IMR-90 (cell line): ENCODE data around the gene CLASP1. TPM values are rescaled to one million over a fixed set of nuclear protein-coding genes. Genes with fewer than 3 reads are reported as not detected.

Experiments
- ATAC-seq: fragments of 200-7000 bp; cut with Tn5 transposase; 2 replicates; pipeline ENCODE4 v1.9.1; 2020; ENCODE audit warnings: low read depth, mild to moderate bottlenecking, moderate library complexity
- BruUV-seq: library from RNA; stranded (reverse); fragments of 400-500 nt; replicated peaks from 2 replicates; lab custom pipeline; 2021; lab: Mats Ljungman, UMichigan
- CTCF ChIA-PET: fragments of 300-600 bp; formaldehyde crosslinking; extraction: SDS; loops from one replicate; lab custom pipeline; 2021; ENCODE audit warnings: antibody characterized with exemption; lab: Yijun Ruan, JAX
- POLR2A ChIA-PET: fragments of 300-600 bp; sonication (Branson Sonifier 250); formaldehyde crosslinking; loops from one replicate; lab custom pipeline; 2022; ENCODE audit warnings: antibody characterized with exemption; ENCODE audit not compliant: unreplicated experiment; lab: Charles Lee
- DNase-seq: peaks from one replicate; pipeline ENCODE4 v3.0.0; 2013
- H2AFZ ChIP-seq: replicated peaks from 2 replicates; pipeline ENCODE3; 2013; ENCODE audit warnings: low read length, mild to moderate bottlenecking; ENCODE audit not compliant: poor library complexity
- H2AK5ac ChIP-seq: 2 replicates; pipeline ENCODE4 v1.6.1; 2013; ENCODE audit warnings: low read depth, low read length, inconsistent platforms
- H2AK9ac ChIP-seq: replicated peaks from 2 replicates; pipeline ENCODE3; 2013; ENCODE audit warnings: mild to moderate bottlenecking, low read depth, low read length, moderate library complexity; ENCODE audit not compliant: poor library complexity
- H2BK120ac ChIP-seq: 2 replicates; pipeline ENCODE4 v1.6.1; 2013; ENCODE audit warnings: low read depth, low read length, inconsistent platforms
- H2BK15ac ChIP-seq: 3 replicates; pipeline ENCODE4 v1.6.1; 2013; ENCODE audit warnings: low read depth, low read length, inconsistent platforms
- H2BK20ac ChIP-seq: 2 replicates; pipeline ENCODE4 v1.6.1; 2013; ENCODE audit warnings: low read depth, mild to moderate bottlenecking, inconsistent platforms, low read length, moderate library complexity
- H2BK5ac ChIP-seq: 2 replicates; pipeline ENCODE4 v1.6.1; 2013; ENCODE audit warnings: mild to moderate bottlenecking, low read depth, low read length, inconsistent platforms; ENCODE audit not compliant: poor library complexity, severe bottlenecking
- H3K14ac ChIP-seq: replicated peaks from 2 replicates; pipeline ENCODE4 v1.6.1; 2013; ENCODE audit warnings: low read depth, low read length, inconsistent platforms
- H3K18ac ChIP-seq: 2 replicates; pipeline ENCODE4 v1.6.1; 2013; ENCODE audit warnings: low read depth, low read length, control low read depth
- H3K23ac ChIP-seq: 2 replicates; pipeline ENCODE4 v1.6.1; 2013; ENCODE audit warnings: low read depth, low read length, inconsistent platforms
- H3K27ac ChIP-seq: 2 replicates; pipeline ENCODE4 v1.5.1; 2013; ENCODE audit warnings: mild to moderate bottlenecking, control low read depth, low read length; ENCODE audit not compliant: insufficient read depth
- H3K27me3 ChIP-seq: 2 replicates; pipeline ENCODE4 v1.6.1; 2013; ENCODE audit warnings: low read length; ENCODE audit not compliant: control insufficient read depth, insufficient read depth
- H3K36me3 ChIP-seq: 2 replicates; pipeline ENCODE4 v1.6.1; 2013; ENCODE audit warnings: low read length, mixed read lengths; ENCODE audit not compliant: control insufficient read depth, insufficient read depth
- H3K4ac ChIP-seq: 2 replicates; pipeline ENCODE4 v1.6.1; 2013; ENCODE audit warnings: low read depth, low read length, inconsistent platforms
- H3K4me1 ChIP-seq: 2 replicates; pipeline ENCODE4 v1.6.1; 2013; ENCODE audit warnings: low read length, mixed read lengths; ENCODE audit not compliant: control insufficient read depth, insufficient read depth
- H3K4me2 ChIP-seq: 2 replicates; pipeline ENCODE4 v1.6.1; 2013; ENCODE audit warnings: low read depth, mild to moderate bottlenecking, control low read depth, low read length, moderate library complexity
- H3K4me3 ChIP-seq: 2 replicates; pipeline ENCODE4 v1.5.1; 2013; ENCODE audit warnings: low read depth, mild to moderate bottlenecking, control low read depth, low read length, moderate library complexity; ENCODE audit not compliant: insufficient read depth
- H3K56ac ChIP-seq: 2 replicates; pipeline ENCODE4 v1.6.1; 2013; ENCODE audit warnings: low read length, inconsistent platforms; ENCODE audit not compliant: insufficient read depth; ENCODE audit errors: extremely low read depth
- H3K79me1 ChIP-seq, 2 experiments: 2 replicates each; pipeline ENCODE4 v1.6.1; 2013; ENCODE audit warnings: low read length in 2 of 2, inconsistent platforms in 1 of 2, low read depth in 1 of 2
- H3K9ac ChIP-seq: 2 replicates; pipeline ENCODE4 v1.6.1; 2013; ENCODE audit warnings: low read depth, low read length, control low read depth
- H3K9me1 ChIP-seq: 2 replicates; pipeline ENCODE4 v1.6.1; 2013; ENCODE audit warnings: low read length, inconsistent platforms; ENCODE audit not compliant: insufficient read depth
- H3K9me3 ChIP-seq: 2 replicates; pipeline ENCODE4 v1.6.1; 2013; ENCODE audit warnings: low read length; ENCODE audit not compliant: control insufficient read depth, insufficient read depth
- H4K20me1 ChIP-seq: 2 replicates; pipeline ENCODE4 v1.6.1; 2013; ENCODE audit warnings: low read length, inconsistent platforms; ENCODE audit not compliant: insufficient read depth
- H4K5ac ChIP-seq: 2 replicates; pipeline ENCODE4 v1.6.1; 2013; ENCODE audit warnings: mild to moderate bottlenecking, low read depth, low read length, control low read depth
- H4K8ac ChIP-seq, 2 experiments: 2 replicates each; pipeline ENCODE4 v1.6.1; 2013; ENCODE audit warnings: low read depth in 2 of 2, low read length in 2 of 2, control low read depth in 1 of 2, inconsistent platforms in 1 of 2
- H4K91ac ChIP-seq: 2 replicates; pipeline ENCODE4 v1.6.1; 2013; ENCODE audit warnings: low read depth, low read length, inconsistent platforms; ENCODE audit not compliant: insufficient read depth
- BHLHE40 ChIP-seq: fragments of 150-350 bp; IDR thresholded peaks from 2 replicates; pipeline ENCODE4 v1.6.1; 2016; ENCODE audit warnings: mild to moderate bottlenecking, low read depth, low read length
- CEBPB ChIP-seq: IDR thresholded peaks from 2 replicates; pipeline ENCODE4 v1.6.1; 2012; ENCODE audit warnings: low read depth, low read length, improper control_type of control experiment
- CHD1 ChIP-seq: IDR thresholded peaks from 2 replicates; pipeline ENCODE4 v1.6.1; 2012; ENCODE audit warnings: low read depth, low read length, improper control_type of control experiment
- FOS ChIP-seq: fragments of 150-350 bp; IDR thresholded peaks from 2 replicates; pipeline ENCODE4 v1.6.1; 2016; ENCODE audit warnings: low read depth, low read length
- MAFK ChIP-seq: IDR thresholded peaks from 2 replicates; pipeline ENCODE4 v1.6.1; 2012; ENCODE audit warnings: low read depth, low read length, improper control_type of control experiment
- MAZ ChIP-seq: IDR thresholded peaks from 2 replicates; pipeline ENCODE4 v1.6.1; 2012; ENCODE audit warnings: low read depth, mild to moderate bottlenecking, low read length, improper control_type of control experiment, moderate library complexity, borderline replicate concordance
- MXI1 ChIP-seq: IDR thresholded peaks from 2 replicates; pipeline ENCODE4 v1.6.1; 2012; ENCODE audit warnings: low read depth, mild to moderate bottlenecking, low read length, moderate library complexity, borderline replicate concordance
- NFE2L2 ChIP-seq: fragments of 150-350 bp; IDR thresholded peaks from 2 replicates; pipeline ENCODE4 v1.6.1; 2016; ENCODE audit warnings: low read depth, mild to moderate bottlenecking, low read length
- POLR2A ChIP-seq: IDR thresholded peaks from 2 replicates; pipeline ENCODE4 v1.6.1; 2012; ENCODE audit warnings: mild to moderate bottlenecking, low read depth, low read length
- RAD21 ChIP-seq: IDR thresholded peaks from 2 replicates; pipeline ENCODE4 v1.6.1; 2012; ENCODE audit warnings: low read length, improper control_type of control experiment
- RCOR1 ChIP-seq: IDR thresholded peaks from 2 replicates; pipeline ENCODE4 v1.6.1; 2012; ENCODE audit warnings: mild to moderate bottlenecking, low read length, improper control_type of control experiment; ENCODE audit not compliant: insufficient replicate concordance
- RFX5 ChIP-seq: IDR thresholded peaks from 2 replicates; pipeline ENCODE4 v1.8.0; 2012; ENCODE audit warnings: low read depth, mild to moderate bottlenecking, low read length, moderate library complexity
- SMC3 ChIP-seq: fragments of 150-350 bp; IDR thresholded peaks from 2 replicates; pipeline ENCODE4 v1.6.1; 2016; ENCODE audit warnings: low read depth, mild to moderate bottlenecking, antibody characterized with exemption, low read length, moderate library complexity
- WGBS, 2 experiments: methylation state at CpG; one replicate each; pipeline versions ENCODE4 v1.1.5 to v1.1.7; 2013; ENCODE audit warnings: missing lambda C conversion rate in 2 of 2; ENCODE audit not compliant: insufficient read length in 1 of 2; ENCODE audit errors: extremely low coverage in 2 of 2; 5-methylcytosine and 5-hydroxymethylcytosine counted together
- dilution Hi-C: fragments of 300-500 bp; cut with HindIII; formaldehyde crosslinking; loops from one replicate; pipeline ENCODE4 v1.14.3; 2018; ENCODE audit warnings: low sequenced_read_pairs; ENCODE audit not compliant: unreplicated experiment
- in situ Hi-C: fragments of 300-500 bp; cut with MboI; formaldehyde crosslinking; loops from 3 replicates; pipeline ENCODE4 v1.14.3; 2019; ENCODE audit warnings: low sequenced_read_pairs, inconsistent platforms, mixed read lengths
- intact Hi-C: fragments of 100-400 bp; cut with micrococcal nuclease; formaldehyde crosslinking; loops from 2 replicates; pipeline ENCODE4 v1.10.0; 2022
- polyA plus RNA-seq, 3 experiments: library from polyadenylated mRNA; depleted of rRNA; stranded (reverse); fragments of >200 nt; gene quantifications; 2 replicates each; pipeline ENCODE4 v1.2.3, GENCODE V29; 2012; ENCODE audit warnings: low replicate concordance in 1 of 3
- total RNA-seq: library from RNA; depleted of rRNA; stranded (reverse); fragments of >200 nt; gene quantifications from 2 replicates; pipeline ENCODE4 v1.2.3, GENCODE V29; 2012
- TF ChIP-seq, protein P1 (sequence below): fragments of 150-350 bp; IDR thresholded peaks from 2 replicates; pipeline ENCODE4 v1.6.1; 2017; ENCODE audit warnings: mild to moderate bottlenecking, antibody characterized with exemption, low read length, low read depth
- TF ChIP-seq, protein P2 (sequence below): conservative IDR thresholded peaks from 2 replicates; pipeline ENCODE4 v1.5.1; 2012; ENCODE audit warnings: mild to moderate bottlenecking, low read depth, low read length, improper control_type of control experiment
- TF ChIP-seq, protein P3 (sequence below): fragments of 150-350 bp; IDR thresholded peaks from 2 replicates; pipeline ENCODE4 v1.6.1; 2016; ENCODE audit warnings: low read depth, mild to moderate bottlenecking, low read length, moderate library complexity, borderline replicate concordance

Gene CLASP1
- total and polyA plus RNA-seq, 2 of the 4 experiments (the other 2 are of a cell fraction), result 12.3 to 33.7 TPM

DNA sequence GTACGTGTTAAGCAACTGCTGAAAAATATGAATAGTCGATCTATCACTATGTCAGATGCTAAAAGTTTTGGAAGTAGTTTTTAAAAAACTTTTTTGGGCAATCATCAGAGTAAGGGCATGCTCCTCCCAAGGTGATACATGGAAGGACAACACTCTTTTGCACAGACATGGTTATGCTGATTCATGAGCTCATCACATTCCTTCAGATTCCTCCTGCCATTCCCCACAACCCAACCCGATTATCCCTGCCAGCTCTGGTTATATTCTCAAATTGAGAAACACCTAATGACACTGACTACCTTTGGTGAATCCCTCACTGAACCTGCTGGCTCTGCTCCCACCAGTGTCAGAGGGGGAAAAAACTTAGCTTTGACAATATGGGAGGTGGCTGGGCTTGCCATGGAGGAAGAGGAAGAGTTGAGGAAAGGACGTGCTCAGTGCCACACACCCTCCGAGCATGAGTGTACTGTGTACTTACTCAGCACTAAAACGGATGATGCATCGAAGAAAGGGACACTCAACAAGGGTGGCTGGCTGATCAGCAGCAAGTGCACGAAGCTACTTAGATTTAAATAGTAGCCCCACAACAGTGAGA, 202.5 kb downstream of the CLASP1 start:
- Histone ChIP-seq H2BK120ac (no peak overlapping the region), H3K9ac (no peak overlapping the region), H2AK9ac (no peak overlapping the region), H4K8ac (no peak overlapping the region), H3K79me1 (peaks cover 3 to 12% of the 10 kb centered on the region in 2 experiments; a peak in 1 of 4 replicates), H3K4me3 (no peak overlapping the region), H3K4ac (no peak overlapping the region; the same call in 1 of the 2 replicates), H3K4me2 (no peak overlapping the region), H3K27me3 (no peaks in the 10 kb centered on the region), H3K9me3 (no peaks in the 10 kb centered on the region), H4K20me1 (peaks cover 4% of the 10 kb centered on the region; the same call in 1 of the 2 replicates), H2AFZ (no peak overlapping the region), H2AK5ac (no peak overlapping the region), H2BK15ac (no peak overlapping the region), H4K91ac (no peak overlapping the region), H2BK20ac (no peak overlapping the region), H3K14ac (no peak overlapping the region), H2BK5ac (no peak overlapping the region), H3K9me1 (peaks cover 13% of the 10 kb centered on the region), H3K4me1 (peaks cover 2% of the 10 kb centered on the region; the same call in 1 of the 2 replicates), H4K5ac (no peak overlapping the region), H3K27ac (no peak overlapping the region), H3K23ac (no peak overlapping the region), H3K18ac (no peak overlapping the region), H3K36me3 (peaks cover 26% of the 10 kb centered on the region), H3K56ac (no peak overlapping the region)
- dilution Hi-C loops (no loop called here), intact Hi-C loops (no loop called here), in situ Hi-C loops (no loop called here)
- BruUV-seq, result no TSS peak
- TF ChIP-seq RCOR1, result no peak
- no peak for TF ChIP-seq MXI1
- no peak for TF ChIP-seq NFE2L2
- no peak for TF ChIP-seq POLR2A
- no peak for TF ChIP-seq MAFK
- TF ChIP-seq, protein P1, sequence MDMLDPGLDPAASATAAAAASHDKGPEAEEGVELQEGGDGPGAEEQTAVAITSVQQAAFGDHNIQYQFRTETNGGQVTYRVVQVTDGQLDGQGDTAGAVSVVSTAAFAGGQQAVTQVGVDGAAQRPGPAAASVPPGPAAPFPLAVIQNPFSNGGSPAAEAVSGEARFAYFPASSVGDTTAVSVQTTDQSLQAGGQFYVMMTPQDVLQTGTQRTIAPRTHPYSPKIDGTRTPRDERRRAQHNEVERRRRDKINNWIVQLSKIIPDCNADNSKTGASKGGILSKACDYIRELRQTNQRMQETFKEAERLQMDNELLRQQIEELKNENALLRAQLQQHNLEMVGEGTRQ, result no peak
- no peak for TF ChIP-seq FOS
- no peak for TF ChIP-seq RAD21
- TF ChIP-seq CHD1, result no peak
- TF ChIP-seq BHLHE40, result no peak
- TF ChIP-seq SMC3, result no peak
- no peak for TF ChIP-seq CEBPB
- TF ChIP-seq, protein P2, sequence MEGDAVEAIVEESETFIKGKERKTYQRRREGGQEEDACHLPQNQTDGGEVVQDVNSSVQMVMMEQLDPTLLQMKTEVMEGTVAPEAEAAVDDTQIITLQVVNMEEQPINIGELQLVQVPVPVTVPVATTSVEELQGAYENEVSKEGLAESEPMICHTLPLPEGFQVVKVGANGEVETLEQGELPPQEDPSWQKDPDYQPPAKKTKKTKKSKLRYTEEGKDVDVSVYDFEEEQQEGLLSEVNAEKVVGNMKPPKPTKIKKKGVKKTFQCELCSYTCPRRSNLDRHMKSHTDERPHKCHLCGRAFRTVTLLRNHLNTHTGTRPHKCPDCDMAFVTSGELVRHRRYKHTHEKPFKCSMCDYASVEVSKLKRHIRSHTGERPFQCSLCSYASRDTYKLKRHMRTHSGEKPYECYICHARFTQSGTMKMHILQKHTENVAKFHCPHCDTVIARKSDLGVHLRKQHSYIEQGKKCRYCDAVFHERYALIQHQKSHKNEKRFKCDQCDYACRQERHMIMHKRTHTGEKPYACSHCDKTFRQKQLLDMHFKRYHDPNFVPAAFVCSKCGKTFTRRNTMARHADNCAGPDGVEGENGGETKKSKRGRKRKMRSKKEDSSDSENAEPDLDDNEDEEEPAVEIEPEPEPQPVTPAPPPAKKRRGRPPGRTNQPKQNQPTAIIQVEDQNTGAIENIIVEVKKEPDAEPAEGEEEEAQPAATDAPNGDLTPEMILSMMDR, result no peak
- TF ChIP-seq MAZ, result no peak
- no peak for TF ChIP-seq RFX5
- TF ChIP-seq, protein P3, sequence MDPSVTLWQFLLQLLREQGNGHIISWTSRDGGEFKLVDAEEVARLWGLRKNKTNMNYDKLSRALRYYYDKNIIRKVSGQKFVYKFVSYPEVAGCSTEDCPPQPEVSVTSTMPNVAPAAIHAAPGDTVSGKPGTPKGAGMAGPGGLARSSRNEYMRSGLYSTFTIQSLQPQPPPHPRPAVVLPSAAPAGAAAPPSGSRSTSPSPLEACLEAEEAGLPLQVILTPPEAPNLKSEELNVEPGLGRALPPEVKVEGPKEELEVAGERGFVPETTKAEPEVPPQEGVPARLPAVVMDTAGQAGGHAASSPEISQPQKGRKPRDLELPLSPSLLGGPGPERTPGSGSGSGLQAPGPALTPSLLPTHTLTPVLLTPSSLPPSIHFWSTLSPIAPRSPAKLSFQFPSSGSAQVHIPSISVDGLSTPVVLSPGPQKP, result no peak
- no peak for ATAC-seq
- ChIA-PET POLR2A (no interaction called here), CTCF (interaction anchor here (0.9 to 1.2 kb wide), 2 partner anchors 9 to 91 kb away, joined by 3 to 4 read pairs; no protein-coding TSS in a partner anchor)
- 87% methylated on average over 2 of the region's 8 CpGs; no CpG with 5 or more reads in 1 of the 2 experiments for WGBS, 2 experiments
- no peak for DNase-seq
